RWPE1 (cell line): Measurements from ENCODE around the gene DERA.
"Not testable (repeated sequence)": the region's sequence is repeated elsewhere in the genome, so short reads cannot be mapped to it uniquely, and the experiment has no call there.

Experiments
- CTCF ChIA-PET: fragments of 350-600 bp; sonication (Branson Sonifier 250); formaldehyde crosslinking; extraction: SDS; loops from one replicate; lab custom pipeline; 2021; lab: Yijun Ruan, JAX
- POLR2A ChIA-PET: fragments of 400-600 bp; formaldehyde crosslinking; extraction: SDS; loops from one replicate; lab custom pipeline; 2020; ENCODE audit warnings: antibody characterized with exemption; ENCODE audit not compliant: low non-redundant PET; lab: Yijun Ruan, JAX
- DNase-seq: peaks from one replicate; pipeline ENCODE4 v3.0.0; 2012; ENCODE audit warnings: low spot score
- H3K27ac ChIP-seq: fragments of 450-650 bp; 2 replicates; pipeline ENCODE4 v1.5.1; 2017
- CTCF ChIP-seq: fragments of 450-650 bp; conservative IDR thresholded peaks from 2 replicates; pipeline ENCODE4 v1.5.1; 2017; ENCODE audit warnings: low read depth, mild to moderate bottlenecking

Gene DERA

DNA sequence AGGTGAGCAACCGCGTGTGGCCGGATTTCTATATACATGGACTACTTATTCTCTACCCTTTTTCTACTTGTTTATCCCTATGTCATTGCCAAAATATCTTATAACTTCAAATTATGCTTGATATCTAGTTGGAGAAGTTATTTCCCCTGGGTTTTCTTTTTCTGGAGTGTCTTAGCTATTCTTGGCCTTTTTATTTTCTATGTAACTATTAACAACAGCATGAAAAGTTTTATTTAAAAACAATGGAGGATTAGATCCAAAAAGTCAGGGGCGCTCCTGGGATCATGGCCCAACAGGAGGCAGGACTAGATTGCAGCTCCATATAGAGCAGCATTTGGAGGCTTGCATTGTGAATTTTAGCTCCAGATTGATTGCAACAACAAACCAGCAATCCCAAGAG, 37.6 kb upstream of the DERA start:
- CTCF ChIA-PET, result no interaction called here
- POLR2A ChIA-PET, result no interaction called here
- TF ChIP-seq CTCF, result no peak

DNA sequence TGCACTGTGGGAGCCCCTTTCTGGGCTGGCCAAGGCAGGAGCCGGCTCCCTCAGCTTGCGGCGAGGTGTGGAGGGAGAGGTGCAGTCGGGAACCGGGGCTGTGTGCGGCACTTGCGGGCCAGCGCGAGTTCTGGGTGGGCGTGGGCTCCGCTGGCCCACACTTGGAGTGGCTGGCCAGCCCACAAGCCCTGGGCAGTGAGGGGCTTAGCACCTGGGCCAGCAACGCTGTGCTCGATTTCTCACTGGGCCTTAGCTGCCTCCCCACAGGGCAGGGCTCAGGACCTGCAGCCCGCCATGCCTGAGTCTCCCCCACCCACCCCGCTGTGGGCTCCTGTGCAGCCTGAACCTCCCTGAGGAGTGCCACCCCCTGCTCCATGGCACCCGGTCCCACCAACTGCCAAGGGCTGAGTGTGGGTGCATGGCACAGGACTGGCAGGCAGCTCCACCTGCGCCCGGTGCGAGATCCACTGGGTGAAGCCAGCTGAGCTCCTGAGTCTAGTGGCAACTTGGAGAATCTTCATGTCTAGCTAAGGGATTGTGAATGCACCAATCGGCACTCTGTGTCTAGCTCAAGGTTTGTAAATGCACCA, 36.5 kb upstream of the DERA start:
- POLR2A ChIA-PET, H3K27ac ChIP-seq, DNase-seq, CTCF ChIA-PET: not testable (repeated sequence)

More for the DNA sequence above, 37.6 kb upstream of the DERA start:
- no peak for DNase-seq
- no peak overlapping the region for H3K27ac ChIP-seq

DNA sequence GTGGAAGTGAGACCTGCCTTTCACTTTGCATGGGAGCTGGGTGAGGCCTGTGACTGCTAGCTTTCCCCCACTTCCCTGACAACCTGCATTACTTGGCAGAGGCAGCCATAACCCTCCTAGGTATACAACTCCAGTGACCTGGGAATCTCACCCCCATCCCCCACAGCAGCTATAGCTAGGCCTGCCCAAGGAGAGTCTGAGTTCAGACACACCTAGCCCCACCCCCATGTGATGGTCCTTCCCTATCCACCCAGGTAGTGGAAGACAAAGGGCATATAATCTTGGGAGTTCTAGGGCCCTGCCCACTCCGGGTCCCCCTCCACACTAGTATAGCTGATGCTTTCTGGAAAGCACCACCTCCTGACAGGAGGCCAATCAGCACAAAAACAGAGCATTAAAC, 35.3 kb upstream of the DERA start:
- ChIA-PET CTCF (no interaction called here), POLR2A (no interaction called here)
- DNase-seq, result no peak
- TF ChIP-seq CTCF, result no peak
- no peak overlapping the region for H3K27ac ChIP-seq

GRCh38 chr12:15879413-15879812, 31.7 kb upstream of the DERA start:
- no peak for TF ChIP-seq CTCF
- no peak overlapping the region for H3K27ac ChIP-seq
- POLR2A ChIA-PET, result no interaction called here
- no peak for DNase-seq
- CTCF ChIA-PET, result no interaction called here

GRCh38 chr12:15880721-15881120, 30.4 kb upstream of the DERA start:
- POLR2A ChIA-PET, result no interaction called here
- no peak overlapping the region for H3K27ac ChIP-seq
- CTCF ChIA-PET, result no interaction called here
- no peak for DNase-seq
- no peak for TF ChIP-seq CTCF

DNA sequence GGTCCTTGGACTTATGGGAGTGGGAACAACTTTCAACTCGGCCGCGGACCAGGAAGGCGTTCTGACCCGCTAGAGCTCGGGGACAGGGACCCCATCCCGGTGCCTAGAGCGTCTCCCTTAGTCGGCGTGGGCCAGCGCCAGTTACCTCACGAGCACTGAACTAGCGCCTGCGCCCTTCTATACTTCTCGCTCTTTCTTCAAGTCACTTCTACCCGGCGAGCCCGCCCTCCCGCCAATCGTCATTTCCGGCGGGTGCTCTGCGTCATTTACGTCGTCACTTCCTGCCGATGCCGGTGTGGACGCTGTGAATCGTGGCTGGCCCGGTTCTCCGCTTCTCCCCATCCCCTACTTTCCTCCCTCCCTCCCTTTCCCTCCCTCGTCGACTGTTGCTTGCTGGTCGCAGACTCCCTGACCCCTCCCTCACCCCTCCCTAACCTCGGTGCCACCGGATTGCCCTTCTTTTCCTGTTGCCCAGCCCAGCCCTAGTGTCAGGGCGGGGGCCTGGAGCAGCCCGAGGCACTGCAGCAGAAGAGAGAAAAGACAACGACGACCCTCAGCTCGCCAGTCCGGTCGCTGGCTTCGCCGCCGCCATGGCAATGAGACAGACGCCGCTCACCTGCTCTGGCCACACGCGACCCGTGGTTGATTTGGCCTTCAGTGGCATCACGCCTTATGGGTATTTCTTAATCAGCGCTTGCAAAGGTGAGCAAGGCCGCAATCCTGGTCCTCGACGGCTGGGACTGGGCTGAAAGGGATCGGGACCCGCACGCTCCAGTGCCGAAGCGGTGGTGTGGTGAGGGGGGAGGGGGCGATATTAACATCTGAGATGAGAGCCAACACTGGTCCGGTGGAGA, 28.8 kb upstream of the DERA start, which contains the start of gene STRAP:
Gene STRAP, plus strand, starts transcription at position 270 of the 854 bp plus-strand sequence. Its CDS starts 321 bp downstream, at position 591.
- TF ChIP-seq CTCF, result no peak
- ChIA-PET POLR2A (interaction anchor here (0.5 to 0.6 kb wide), 2 partner anchors 11 to 44 kb away, joined by 6 to 7 read pairs; no protein-coding TSS in a partner anchor), CTCF (interaction anchor here (0.5 kb wide), 1 partner anchor 91 kb away, joined by 3 read pairs; no protein-coding TSS in a partner anchor)
- peak; percentile 88 for DNase-seq
- H3K27ac ChIP-seq, result peak within 1 kb of the TSS; percentile 88

- no peak for DNase-seq
- TF ChIP-seq CTCF, result no peak
- ChIA-PET POLR2A (no interaction called here), CTCF (no interaction called here)
- no peak overlapping the region for H3K27ac ChIP-seq
Measured at GRCh38 chr12:15883536-15883935, 27.6 kb upstream of the DERA start.
